Activated B cell treated with CpG ODN at 0.5 μM for 24 hours (primary cell): ENCODE results near the gene SRGAP1. TPM values are rescaled to one million over a fixed set of nuclear protein-coding genes. Genes with fewer than 3 reads are reported as not detected.

Experiments
- ATAC-seq: fragments of 200-7000 bp; cut with Tn5 transposase; one replicate; pipeline ENCODE4 v1.10.0; 2021; ENCODE audit warnings: low read depth, mild to moderate bottlenecking, moderate library complexity
- CTCF ChIA-PET: fragments of 350-600 bp; sonication (Branson Sonifier 250); formaldehyde crosslinking; loops from one replicate; lab custom pipeline; 2021; ENCODE audit warnings: antibody characterized with exemption; lab: Charles Lee
- POLR2A ChIA-PET: fragments of 350-600 bp; sonication (Branson Sonifier 250); formaldehyde crosslinking; loops from one replicate; lab custom pipeline; 2021; ENCODE audit warnings: antibody characterized with exemption; lab: Charles Lee
- DNase-seq: peaks from one replicate; pipeline ENCODE4 v3.0.0; 2022
- H3K27ac Mint-ChIP-seq: one replicate; pipeline ENCODE4 v1.8.0; 2020; ENCODE audit warnings: mixed read lengths
- H3K27me3 Mint-ChIP-seq: one replicate; pipeline ENCODE4 v1.8.0; 2021; ENCODE audit warnings: mixed read lengths
- H3K36me3 Mint-ChIP-seq: one replicate; pipeline ENCODE4 v1.8.0; 2021; ENCODE audit warnings: low read depth, mixed read lengths
- H3K4me1 Mint-ChIP-seq: one replicate; pipeline ENCODE4 v1.8.0; 2021; ENCODE audit warnings: mixed read lengths
- H3K4me3 Mint-ChIP-seq: one replicate; pipeline ENCODE4 v1.8.0; 2020; ENCODE audit warnings: mild to moderate bottlenecking, mixed read lengths
- H3K9me3 Mint-ChIP-seq: one replicate; pipeline ENCODE4 v1.8.0; 2020; ENCODE audit warnings: mixed read lengths
- intact Hi-C: fragments of 100-400 bp; cut with micrococcal nuclease; formaldehyde crosslinking; loops from one replicate; pipeline ENCODE4 v1.15.1; 2024
- total RNA-seq: library from RNA; stranded (reverse); gene quantifications from 2 replicates; pipeline ENCODE4 v1.2.3, GENCODE V29; 2022
- TF ChIP-seq, protein P1 (sequence below): fragments of 200-600 bp; IDR thresholded peaks from one replicate; pipeline ENCODE4 v1.8.0; 2022; ENCODE audit warnings: antibody characterized with exemption, mild to moderate bottlenecking

The SRGAP1 gene
- total RNA-seq, 1 donor from 2014 or later, result 1.1 TPM

DNA sequence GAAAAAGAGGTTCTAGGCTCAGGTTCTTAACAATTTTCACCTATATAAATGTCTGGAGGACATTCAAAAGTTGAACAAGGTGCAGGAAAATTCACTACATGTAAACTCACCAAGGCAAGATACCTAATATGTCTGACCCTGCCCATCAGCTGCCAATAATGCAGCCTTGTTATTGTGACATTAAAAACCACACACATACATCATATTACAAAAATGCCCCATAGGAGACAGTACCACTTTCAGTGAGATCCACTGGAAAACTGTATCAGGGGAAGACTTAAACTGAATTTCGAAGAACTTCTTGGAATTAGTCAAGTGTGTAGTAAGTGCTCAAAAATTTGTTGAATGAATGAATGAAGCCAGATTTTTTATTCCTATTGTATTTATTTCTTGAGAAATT, 294.5 kb downstream of the SRGAP1 start:
- Mint-ChIP-seq H3K36me3 (no peaks in the 10 kb centered on the region), H3K27ac (no peak overlapping the region), H3K4me3 (no peak overlapping the region), H3K4me1 (no peaks in the 10 kb centered on the region), H3K27me3 (no peaks in the 10 kb centered on the region), H3K9me3 (peaks cover 3% of the 10 kb centered on the region)
- DNase-seq (no peak), ATAC-seq (no peak)
- ChIA-PET CTCF (no interaction called here), POLR2A (no interaction called here)
- intact Hi-C loops, result no loop called here
- TF ChIP-seq, protein P1, sequence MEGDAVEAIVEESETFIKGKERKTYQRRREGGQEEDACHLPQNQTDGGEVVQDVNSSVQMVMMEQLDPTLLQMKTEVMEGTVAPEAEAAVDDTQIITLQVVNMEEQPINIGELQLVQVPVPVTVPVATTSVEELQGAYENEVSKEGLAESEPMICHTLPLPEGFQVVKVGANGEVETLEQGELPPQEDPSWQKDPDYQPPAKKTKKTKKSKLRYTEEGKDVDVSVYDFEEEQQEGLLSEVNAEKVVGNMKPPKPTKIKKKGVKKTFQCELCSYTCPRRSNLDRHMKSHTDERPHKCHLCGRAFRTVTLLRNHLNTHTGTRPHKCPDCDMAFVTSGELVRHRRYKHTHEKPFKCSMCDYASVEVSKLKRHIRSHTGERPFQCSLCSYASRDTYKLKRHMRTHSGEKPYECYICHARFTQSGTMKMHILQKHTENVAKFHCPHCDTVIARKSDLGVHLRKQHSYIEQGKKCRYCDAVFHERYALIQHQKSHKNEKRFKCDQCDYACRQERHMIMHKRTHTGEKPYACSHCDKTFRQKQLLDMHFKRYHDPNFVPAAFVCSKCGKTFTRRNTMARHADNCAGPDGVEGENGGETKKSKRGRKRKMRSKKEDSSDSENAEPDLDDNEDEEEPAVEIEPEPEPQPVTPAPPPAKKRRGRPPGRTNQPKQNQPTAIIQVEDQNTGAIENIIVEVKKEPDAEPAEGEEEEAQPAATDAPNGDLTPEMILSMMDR, result no peak

DNA sequence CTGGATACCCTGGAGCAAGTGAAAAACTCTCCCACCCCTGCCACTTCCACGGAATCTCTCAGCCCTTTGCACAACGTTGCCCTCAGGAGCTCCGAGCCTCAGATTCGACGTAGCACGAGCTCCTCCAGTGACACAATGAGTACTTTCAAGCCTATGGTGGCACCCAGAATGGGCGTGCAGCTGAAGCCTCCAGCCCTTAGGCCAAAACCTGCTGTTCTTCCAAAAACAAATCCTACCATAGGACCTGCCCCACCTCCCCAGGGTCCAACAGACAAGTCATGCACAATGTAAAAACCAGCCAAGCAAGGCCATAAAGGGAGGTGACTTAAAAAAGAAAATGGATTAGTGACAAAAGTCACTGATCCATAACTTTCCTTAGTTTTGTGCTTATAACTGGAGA, 297.9 kb downstream of the SRGAP1 start:
- H3K9me3 Mint-ChIP-seq, result no peaks in the 10 kb centered on the region
- no peaks in the 10 kb centered on the region for H3K36me3 Mint-ChIP-seq
- H3K27me3 Mint-ChIP-seq, result no peaks in the 10 kb centered on the region
- DNase-seq (no peak), ATAC-seq (no peak)
- TF ChIP-seq, protein P1, result no peak
- POLR2A ChIA-PET, result no interaction called here
- H3K27ac Mint-ChIP-seq, result no peak overlapping the region
- H3K4me1 Mint-ChIP-seq, result peaks cover 4% of the 10 kb centered on the region
- intact Hi-C loops, result no loop called here
- CTCF ChIA-PET, result no interaction called here
- H3K4me3 Mint-ChIP-seq, result no peak overlapping the region

DNA sequence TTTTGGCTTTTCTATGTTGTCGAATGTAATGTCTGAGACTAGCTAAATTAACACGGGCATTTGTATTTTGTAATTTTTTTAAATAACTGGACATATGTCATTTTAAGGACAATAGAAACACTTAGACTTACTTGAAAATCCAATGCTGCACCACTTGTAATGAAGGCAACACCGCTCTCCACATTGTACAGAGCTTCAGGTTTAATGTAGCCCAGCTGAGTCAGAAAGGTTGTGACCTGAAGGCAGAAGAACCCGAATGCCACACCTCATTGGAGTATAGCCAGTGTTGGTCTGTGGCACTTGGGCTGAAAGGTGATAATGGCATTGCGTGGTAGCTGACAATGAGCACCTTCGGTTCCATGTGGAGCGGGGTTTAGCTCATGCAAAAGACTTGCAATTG, 298.3 kb downstream of the SRGAP1 start:
- ATAC-seq (no peak), DNase-seq (no peak)
- H3K27me3 Mint-ChIP-seq, result no peaks in the 10 kb centered on the region
- H3K27ac Mint-ChIP-seq, result no peak overlapping the region
- intact Hi-C loops, result no loop called here
- TF ChIP-seq, protein P1, result no peak
- POLR2A ChIA-PET, result no interaction called here
- no peaks in the 10 kb centered on the region for H3K9me3 Mint-ChIP-seq
- no peak overlapping the region for H3K4me3 Mint-ChIP-seq
- CTCF ChIA-PET, result no interaction called here
- no peaks in the 10 kb centered on the region for H3K36me3 Mint-ChIP-seq
- H3K4me1 Mint-ChIP-seq, result peaks cover 7% of the 10 kb centered on the region

DNA sequence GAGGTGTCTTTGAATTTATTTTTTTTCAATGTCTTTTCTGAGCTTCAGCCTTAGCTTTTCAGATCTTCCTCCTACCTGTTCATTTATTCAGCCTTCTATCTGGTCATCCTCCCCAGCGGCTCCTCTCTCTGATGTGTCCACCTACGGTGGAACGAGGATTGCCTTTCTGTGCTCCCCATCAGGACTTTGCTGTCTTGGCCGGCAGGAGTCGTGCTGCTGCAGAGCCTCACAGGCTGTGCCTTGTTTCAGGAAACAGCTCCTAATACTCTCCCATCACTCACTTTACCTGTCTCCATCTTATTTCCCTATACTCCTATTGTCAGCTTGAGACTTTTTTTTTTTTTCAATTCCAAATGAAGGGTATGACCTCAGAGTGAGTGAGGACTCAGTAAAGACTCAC, 300.7 kb downstream of the SRGAP1 start:
- CTCF ChIA-PET, result no interaction called here
- H3K36me3 Mint-ChIP-seq, result no peaks in the 10 kb centered on the region

DNA sequence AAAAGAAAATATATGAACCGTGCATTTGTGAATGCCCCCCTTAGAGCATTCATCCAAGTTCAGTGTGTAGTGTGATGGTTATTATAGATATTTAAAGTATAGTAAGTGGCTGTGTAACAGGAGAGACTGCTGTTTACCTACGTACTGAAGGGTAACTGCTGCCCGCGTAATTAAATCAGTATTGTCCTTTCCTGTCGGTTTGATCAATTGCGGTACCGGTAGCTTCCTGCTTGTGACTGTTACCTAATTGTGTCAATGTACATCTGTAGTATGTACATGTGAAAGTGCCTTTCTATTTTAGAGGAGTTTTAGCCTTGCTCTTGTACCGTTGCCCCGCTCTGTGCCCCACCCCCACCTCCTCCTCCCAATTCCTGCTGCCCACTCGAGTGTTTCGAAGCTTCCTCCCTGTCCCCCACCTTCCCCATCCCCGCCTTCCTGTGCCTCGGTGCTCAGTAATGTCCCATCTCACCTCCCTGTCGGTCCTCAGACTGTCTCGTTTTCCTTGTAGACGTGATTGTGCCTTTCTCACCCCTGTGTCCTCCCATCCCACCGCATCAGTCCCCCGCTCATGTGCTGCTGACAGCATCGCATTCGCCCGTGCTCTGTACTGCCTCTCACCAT, 302.6 kb downstream of the SRGAP1 start:
- H3K4me1 Mint-ChIP-seq, result peaks cover 9% of the 10 kb centered on the region
- intact Hi-C loops, result no loop called here
- H3K27me3 Mint-ChIP-seq, result no peaks in the 10 kb centered on the region
- CTCF ChIA-PET, result no interaction called here
- H3K27ac Mint-ChIP-seq, result peak overlapping the region; percentile 0
- ATAC-seq (no peak), DNase-seq (no peak)
- H3K4me3 Mint-ChIP-seq, result peak overlapping the region; percentile 56
- POLR2A ChIA-PET, result no interaction called here
- H3K9me3 Mint-ChIP-seq, result no peaks in the 10 kb centered on the region
- H3K36me3 Mint-ChIP-seq, result no peaks in the 10 kb centered on the region
- TF ChIP-seq, protein P1, result no peak

More for the DNA sequence above, 300.7 kb downstream of the SRGAP1 start:
- Mint-ChIP-seq H3K4me3 (no peak overlapping the region), H3K27ac (no peak overlapping the region), H3K4me1 (peaks cover 9% of the 10 kb centered on the region), H3K9me3 (no peaks in the 10 kb centered on the region), H3K27me3 (no peaks in the 10 kb centered on the region)
- POLR2A ChIA-PET, result no interaction called here
- intact Hi-C loops, result no loop called here
- no peak for DNase-seq
- ATAC-seq, result no peak
- TF ChIP-seq, protein P1, result no peak
